T-helper 17 cell (primary cell): ENCODE data around the gene ZNF469. TPM values are rescaled to one million over a fixed set of nuclear protein-coding genes. Genes with fewer than 3 reads are reported as not detected.

Experiments
- ATAC-seq: fragments of 150-1000 bp; cut with Tn5 transposase; 2 replicates; pipeline ENCODE4 v1.10.0; 2021; ENCODE audit warnings: mild to moderate bottlenecking, moderate library complexity
- DNase-seq, 3 donors: peaks; one replicate each; pipeline versions ENCODE4 v3.0.0 to v3.0.0-alpha.2; 2020 to 2021
- H3K9me3 ChIP-seq: one replicate; pipeline ENCODE4 v1.7.0; 2013; ENCODE audit warnings: low read length, mild to moderate bottlenecking; ENCODE audit not compliant: control insufficient read depth, poor library complexity, severe bottlenecking
- H3K27ac Mint-ChIP-seq: one replicate; pipeline ENCODE4 v1.8.0; 2022; ENCODE audit warnings: mild to moderate bottlenecking, moderate library complexity, mixed read lengths
- H3K27me3 Mint-ChIP-seq: one replicate; pipeline ENCODE4 v1.8.0; 2022; ENCODE audit warnings: mixed read lengths
- H3K36me3 Mint-ChIP-seq: one replicate; pipeline ENCODE4 v1.8.0; 2022; ENCODE audit warnings: low read depth, mixed read lengths
- H3K4me1 Mint-ChIP-seq: one replicate; pipeline ENCODE4 v1.8.0; 2022; ENCODE audit warnings: mild to moderate bottlenecking, mixed read lengths
- H3K4me3 Mint-ChIP-seq: one replicate; pipeline ENCODE4 v1.8.0; 2022; ENCODE audit warnings: mild to moderate bottlenecking, moderate library complexity, mixed read lengths
- total RNA-seq, 4 donors: library from RNA in 2 of 4; stranded (reverse) in 2 of 4; gene quantifications; one replicate each; pipeline ENCODE4 v1.2.3 and lab custom pipeline; 2022 to 2026

Gene ZNF469
- total RNA-seq, 2 donors from 2014 or later = 0.32 to 0.55 TPM

GRCh38 chr16:88412766-88413165 is 30.0 kb downstream of the ZNF469 start:
- Mint-ChIP-seq H3K27ac (no peak overlapping the region), H3K4me1 (peaks cover 5% of the 10 kb centered on the region), H3K27me3 (no peaks in the 10 kb centered on the region), H3K36me3 (no peaks in the 10 kb centered on the region), H3K4me3 (no peak overlapping the region)
- H3K9me3 ChIP-seq = no peaks in the 10 kb centered on the region
- ATAC-seq (no peak), DNase-seq (no peak)

GRCh38 chr16:88413231-88413630 is 30.5 kb downstream of the ZNF469 start:
- Mint-ChIP-seq H3K27me3 (no peaks in the 10 kb centered on the region), H3K27ac (no peak overlapping the region), H3K36me3 (no peaks in the 10 kb centered on the region), H3K4me3 (no peak overlapping the region), H3K4me1 (peaks cover 2% of the 10 kb centered on the region)
- ATAC-seq = no peak
- DNase-seq = no peak
- no peaks in the 10 kb centered on the region for H3K9me3 ChIP-seq

GRCh38 chr16:88413631-88414030 is 30.9 kb downstream of the ZNF469 start:
- no peaks in the 10 kb centered on the region for H3K36me3 Mint-ChIP-seq
- H3K4me3 Mint-ChIP-seq = no peak overlapping the region
- ATAC-seq (no peak), DNase-seq (no peak)
- no peaks in the 10 kb centered on the region for H3K27me3 Mint-ChIP-seq
- no peak overlapping the region for H3K27ac Mint-ChIP-seq
- H3K9me3 ChIP-seq = no peaks in the 10 kb centered on the region
- H3K4me1 Mint-ChIP-seq = peaks cover 2% of the 10 kb centered on the region

GRCh38 chr16:88414521-88415380 is 32.0 kb downstream of the ZNF469 start:
- DNase-seq (no peak), ATAC-seq (no peak)
- H3K27ac Mint-ChIP-seq = no peak overlapping the region
- H3K4me1 Mint-ChIP-seq = peaks cover 2% of the 10 kb centered on the region
- H3K4me3 Mint-ChIP-seq = no peak overlapping the region
- H3K27me3 Mint-ChIP-seq = no peaks in the 10 kb centered on the region
- no peaks in the 10 kb centered on the region for H3K9me3 ChIP-seq
- no peaks in the 10 kb centered on the region for H3K36me3 Mint-ChIP-seq

GRCh38 chr16:88415381-88415705 is 32.6 kb downstream of the ZNF469 start:
- H3K27me3 Mint-ChIP-seq = no peaks in the 10 kb centered on the region
- H3K9me3 ChIP-seq = no peaks in the 10 kb centered on the region
- no peak overlapping the region for H3K27ac Mint-ChIP-seq
- DNase-seq (no peak), ATAC-seq (no peak)
- no peaks in the 10 kb centered on the region for H3K36me3 Mint-ChIP-seq
- H3K4me3 Mint-ChIP-seq = no peak overlapping the region
- peaks cover 2% of the 10 kb centered on the region for H3K4me1 Mint-ChIP-seq

GRCh38 chr16:88415713-88416323 is 33.1 kb downstream of the ZNF469 start:
- no peaks in the 10 kb centered on the region for H3K9me3 ChIP-seq
- ATAC-seq = no peak
- H3K4me3 Mint-ChIP-seq = no peak overlapping the region
- DNase-seq = no peak
- H3K27ac Mint-ChIP-seq = no peak overlapping the region
- H3K27me3 Mint-ChIP-seq = no peaks in the 10 kb centered on the region
- H3K36me3 Mint-ChIP-seq = no peaks in the 10 kb centered on the region
- H3K4me1 Mint-ChIP-seq = peaks cover 2% of the 10 kb centered on the region

GRCh38 chr16:88416686-88417085 is 33.9 kb downstream of the ZNF469 start:
- H3K9me3 ChIP-seq = no peaks in the 10 kb centered on the region
- no peaks in the 10 kb centered on the region for H3K36me3 Mint-ChIP-seq
- no peak overlapping the region for H3K4me3 Mint-ChIP-seq
- DNase-seq = no peak
- H3K4me1 Mint-ChIP-seq = peaks cover 2% of the 10 kb centered on the region
- no peak for ATAC-seq
- no peak overlapping the region for H3K27ac Mint-ChIP-seq
- no peaks in the 10 kb centered on the region for H3K27me3 Mint-ChIP-seq

- Mint-ChIP-seq H3K36me3 (no peaks in the 10 kb centered on the region), H3K27ac (no peak overlapping the region), H3K27me3 (no peaks in the 10 kb centered on the region), H3K4me1 (no peaks in the 10 kb centered on the region), H3K4me3 (no peak overlapping the region)
- no peak for DNase-seq
- no peaks in the 10 kb centered on the region for H3K9me3 ChIP-seq
- no peak for ATAC-seq
These were observed 35.1 kb downstream of the ZNF469 start for GRCh38 chr16:88417684-88418476.

GRCh38 chr16:88418869-88419268 is 36.1 kb downstream of the ZNF469 start:
- H3K36me3 Mint-ChIP-seq = no peaks in the 10 kb centered on the region
- no peaks in the 10 kb centered on the region for H3K9me3 ChIP-seq
- no peaks in the 10 kb centered on the region for H3K27me3 Mint-ChIP-seq
- ATAC-seq = no peak
- no peak for DNase-seq
- H3K27ac Mint-ChIP-seq = no peak overlapping the region
- H3K4me3 Mint-ChIP-seq = no peak overlapping the region
- H3K4me1 Mint-ChIP-seq = no peaks in the 10 kb centered on the region

GRCh38 chr16:88419790-88420189 is 37.0 kb downstream of the ZNF469 start:
- H3K27ac Mint-ChIP-seq = no peak overlapping the region
- DNase-seq (no peak), ATAC-seq (no peak)
- no peak overlapping the region for H3K4me3 Mint-ChIP-seq
- peaks cover 5% of the 10 kb centered on the region for H3K4me1 Mint-ChIP-seq
- no peaks in the 10 kb centered on the region for H3K36me3 Mint-ChIP-seq
- no peaks in the 10 kb centered on the region for H3K27me3 Mint-ChIP-seq
- H3K9me3 ChIP-seq = no peaks in the 10 kb centered on the region

GRCh38 chr16:88420496-88420895 is 37.7 kb downstream of the ZNF469 start:
- no peaks in the 10 kb centered on the region for H3K9me3 ChIP-seq
- no peak overlapping the region for H3K4me3 Mint-ChIP-seq
- ATAC-seq = no peak
- H3K36me3 Mint-ChIP-seq = no peaks in the 10 kb centered on the region
- H3K4me1 Mint-ChIP-seq = peaks cover 5% of the 10 kb centered on the region
- H3K27ac Mint-ChIP-seq = no peak overlapping the region
- H3K27me3 Mint-ChIP-seq = no peaks in the 10 kb centered on the region
- DNase-seq = no peak

GRCh38 chr16:88421301-88421700 is 38.5 kb downstream of the ZNF469 start:
- H3K27ac Mint-ChIP-seq = no peak overlapping the region
- ATAC-seq = no peak
- peaks cover 5% of the 10 kb centered on the region for H3K4me1 Mint-ChIP-seq
- H3K9me3 ChIP-seq = no peaks in the 10 kb centered on the region
- H3K4me3 Mint-ChIP-seq = no peak overlapping the region
- DNase-seq = no peak
- H3K27me3 Mint-ChIP-seq = no peaks in the 10 kb centered on the region
- no peaks in the 10 kb centered on the region for H3K36me3 Mint-ChIP-seq

- H3K4me1 Mint-ChIP-seq = peaks cover 5% of the 10 kb centered on the region
- no peaks in the 10 kb centered on the region for H3K36me3 Mint-ChIP-seq
- no peaks in the 10 kb centered on the region for H3K9me3 ChIP-seq
- H3K4me3 Mint-ChIP-seq = no peak overlapping the region
- ATAC-seq = no peak
- no peak overlapping the region for H3K27ac Mint-ChIP-seq
- H3K27me3 Mint-ChIP-seq = no peaks in the 10 kb centered on the region
- no peak for DNase-seq
These were observed 39.2 kb downstream of the ZNF469 start for GRCh38 chr16:88421871-88422433.
